Endothelial cell of umbilical vein (primary cell): ENCODE measurements around the gene TRAPPC11. TPM values are rescaled to one million over a fixed set of nuclear protein-coding genes. Genes with fewer than 3 reads are reported as not detected.

Source experiments
- BruUV-seq: library from RNA; stranded (reverse); fragments of 400-500 nt; replicated peaks from 2 replicates; lab custom pipeline; 2021; lab: Mats Ljungman, UMichigan
- CTCF ChIA-PET: fragments of 300-600, 350-600 bp; sonication (Branson Sonifier 250); formaldehyde crosslinking; loops from one replicate; lab custom pipeline; 2021; ENCODE audit warnings: antibody characterized with exemption, inconsistent platforms; lab: Charles Lee
- POLR2A ChIA-PET: fragments of 300-600, 350-600 bp; sonication (Branson Sonifier 250); formaldehyde crosslinking; loops from one replicate; lab custom pipeline; 2021; ENCODE audit warnings: antibody characterized with exemption, inconsistent platforms; lab: Charles Lee
- DNase-seq: peaks from one replicate; pipeline ENCODE4 v3.0.0-alpha.2; 2011; ENCODE audit warnings: low read depth, low spot score
- FAIRE-seq: peaks from 2 replicates; lab custom pipeline; 2011; peaks lifted over from hg19 to GRCh38; lab: Jason Lieb, UNC
- H2AFZ ChIP-seq: 2 replicates; pipeline ENCODE4 v1.6.0; 2012; ENCODE audit warnings: low read depth, low read length, control low read depth, inconsistent platforms
- H3K27ac ChIP-seq: 2 replicates; pipeline ENCODE4 v1.5.1; 2011; ENCODE audit warnings: low read depth, mild to moderate bottlenecking, control low read depth, low read length, moderate library complexity; ENCODE audit not compliant: insufficient read depth
- H3K27me3 ChIP-seq, 2 experiments: 2 replicates each; pipeline versions ENCODE4 v1.6.0 to v1.6.1; 2011; ENCODE audit warnings: low read length in 2 of 2, mixed read lengths in 1 of 2; ENCODE audit not compliant: control insufficient read depth in 2 of 2, insufficient read depth in 2 of 2
- H3K36me3 ChIP-seq, 2 experiments: 2 replicates in 1 of 2; 3 replicates in 1 of 2; pipeline ENCODE4 v1.5.1; 2011; ENCODE audit warnings: low read length in 2 of 2, mild to moderate bottlenecking in 1 of 2, moderate library complexity in 1 of 2; ENCODE audit not compliant: control insufficient read depth in 2 of 2, insufficient read depth in 2 of 2; ENCODE audit errors: extremely low read depth in 1 of 2
- H3K4me1 ChIP-seq: 3 replicates; pipeline ENCODE4 v1.5.1; 2011; ENCODE audit warnings: mild to moderate bottlenecking, low read length; ENCODE audit not compliant: control insufficient read depth, insufficient read depth; ENCODE audit errors: extremely low read depth
- H3K4me2 ChIP-seq: 2 replicates; pipeline ENCODE4 v1.6.1; 2011; ENCODE audit warnings: low read length, control low read depth, mixed read lengths; ENCODE audit not compliant: insufficient read depth
- H3K4me3 ChIP-seq, 3 experiments: fragments of 200-600 bp in 1 of 3; sonication (generic), shearing (Covaris generic) in 1 of 3; replicated peaks in 1 of 3; 2 replicates each; pipeline ENCODE4 v1.5.1; 2011 to 2016; ENCODE audit warnings: control low read depth in 3 of 3, low read length in 3 of 3, mild to moderate bottlenecking in 2 of 3, inconsistent platforms in 1 of 3, low read depth in 1 of 3, moderate library complexity in 1 of 3; ENCODE audit not compliant: insufficient read depth in 1 of 3
- H3K79me2 ChIP-seq: 2 replicates; pipeline ENCODE4 v1.6.0; 2012; ENCODE audit warnings: low read length, inconsistent platforms; ENCODE audit not compliant: control insufficient read depth, insufficient read depth
- H3K9ac ChIP-seq: replicated peaks from 2 replicates; pipeline ENCODE3; 2011; ENCODE audit warnings: low read length, control low read depth; ENCODE audit not compliant: insufficient read depth; ENCODE audit errors: extremely low read depth
- H3K9me1 ChIP-seq: replicated peaks from 3 replicates; pipeline ENCODE4 v1.6.0; 2011; ENCODE audit warnings: mild to moderate bottlenecking, low read length; ENCODE audit not compliant: control insufficient read depth, insufficient read depth; ENCODE audit errors: extremely low read depth
- H3K9me3 ChIP-seq: replicated peaks from 2 replicates; pipeline ENCODE4 v1.5.1; 2012; ENCODE audit warnings: low read length, inconsistent platforms; ENCODE audit not compliant: control insufficient read depth, insufficient read depth
- H4K20me1 ChIP-seq: replicated peaks from 2 replicates; pipeline ENCODE3; 2011; ENCODE audit warnings: mild to moderate bottlenecking, low read length; ENCODE audit not compliant: control insufficient read depth, insufficient read depth; ENCODE audit errors: extremely low read depth
- CTCF ChIP-seq, 2 donors: IDR thresholded peaks; 1 replicate in 1 of 2; 2 replicates in 1 of 2; pipeline ENCODE4 v1.5.1; 2011; ENCODE audit warnings: low read length in 2 of 2, mild to moderate bottlenecking in 2 of 2, moderate library complexity in 2 of 2, control low read depth in 1 of 2, inconsistent platforms in 1 of 2, low read depth in 1 of 2; ENCODE audit not compliant: insufficient read depth in 1 of 2; ENCODE audit errors: extremely low read depth in 1 of 2
- EZH2 ChIP-seq: IDR thresholded peaks from 2 replicates; pipeline ENCODE4 v1.6.1; 2012; ENCODE audit warnings: borderline replicate concordance, low read depth, mild to moderate bottlenecking, moderate library complexity, low read length, inconsistent platforms; ENCODE audit not compliant: severe bottlenecking
- FOS ChIP-seq: IDR thresholded peaks from 2 replicates; pipeline ENCODE4 v1.6.1; 2011; ENCODE audit warnings: mild to moderate bottlenecking, low read length, moderate library complexity, borderline replicate concordance; ENCODE audit not compliant: insufficient read depth
- GATA2 ChIP-seq: IDR thresholded peaks from 2 replicates; pipeline ENCODE4 v1.7.0; 2011; ENCODE audit warnings: low read depth, mild to moderate bottlenecking, moderate library complexity, mixed read lengths, low read length; ENCODE audit not compliant: insufficient read length, insufficient read depth
- JUN ChIP-seq: IDR thresholded peaks from 2 replicates; pipeline ENCODE4 v1.6.1; 2011; ENCODE audit warnings: borderline replicate concordance, low read depth; ENCODE audit not compliant: insufficient read length, insufficient read depth
- MAX ChIP-seq: IDR thresholded peaks from 2 replicates; pipeline ENCODE4 v1.6.1; 2011; ENCODE audit not compliant: insufficient read depth, insufficient read length
- MYC ChIP-seq: IDR thresholded peaks from one replicate; pipeline ENCODE4 v1.6.1; 2011; ENCODE audit warnings: mild to moderate bottlenecking, low read depth, low read length
- POLR2A ChIP-seq: IDR thresholded peaks from 2 replicates; pipeline ENCODE4 v1.6.1; 2012; ENCODE audit warnings: low read depth, mild to moderate bottlenecking, control low read depth, low read length
- POLR2AphosphoS5 ChIP-seq: IDR thresholded peaks from 2 replicates; pipeline ENCODE4 v1.6.1; 2012; ENCODE audit warnings: low read depth, mild to moderate bottlenecking, control low read depth, low read length, moderate library complexity; ENCODE audit not compliant: insufficient read depth
- dilution Hi-C: fragments of 300-500 bp; cut with MboI; formaldehyde crosslinking; loops from one replicate; pipeline ENCODE4 v1.15.0; 2019; ENCODE audit warnings: low sequenced_read_pairs; ENCODE audit not compliant: extremely low pct_ligation_motif_present
- intact Hi-C: fragments of 100-400 bp; cut with micrococcal nuclease; formaldehyde crosslinking; loops from one replicate; pipeline ENCODE4 v1.10.0; 2022
- polyA plus RNA-seq, 4 experiments: library from polyadenylated mRNA; depleted of rRNA in 3 of 4; stranded (reverse) in 3 of 4; unstranded in 1 of 4; fragments of >200 nt; gene quantifications; 2 replicates each; pipeline versions ENCODE4 v1.2.1 to v1.2.3, GENCODE V29; 2011 to 2012; ENCODE audit warnings: missing spikeins in 1 of 4
- total RNA-seq: library from RNA; stranded (reverse); gene quantifications from 2 replicates; pipeline ENCODE4 v1.2.3, GENCODE V29; 2021

The TRAPPC11 gene
- total and polyA plus RNA-seq, 2 donors (not counting 3 experiments of a cell fraction or from before 2014, with no cell fraction given): 21.2 to 32.1 TPM

GRCh38 chr4:183635321-183635720, 23.8 kb upstream of the TRAPPC11 start:
- no peaks in the 10 kb centered on the region for H3K36me3 ChIP-seq
- H3K4me3 ChIP-seq: no peak overlapping the region
- H3K79me2 ChIP-seq: no peaks in the 10 kb centered on the region
- H3K9me1 ChIP-seq: no peaks in the 10 kb centered on the region
- H2AFZ ChIP-seq: peak overlapping the region; percentile 12
- POLR2A ChIA-PET: no interaction called here
- no peak for TF ChIP-seq JUN
- TF ChIP-seq GATA2: no peak
- no peak for TF ChIP-seq MYC
- no peak for TF ChIP-seq CTCF (IDR thresholded peaks at IDR 0.05; ENCODE audit: extremely low read depth in 1 of 2, insufficient read depth in 1 of 2, low read depth in 1 of 2, low read length in 2 of 2)
- TF ChIP-seq MAX: no peak
- TF ChIP-seq EZH2: no peak
- TF ChIP-seq FOS: no peak
- no peak for TF ChIP-seq POLR2A
- TF ChIP-seq POLR2AphosphoS5: no peak
- no peaks in the 10 kb centered on the region for H3K27me3 ChIP-seq
- H3K4me2 ChIP-seq: no peak overlapping the region
- dilution Hi-C loops: no loop called here
- BruUV-seq: no TSS peak
- CTCF ChIA-PET: interaction anchor here (0.7 kb wide), 1 partner anchor 61 kb away, joined by 3 read pairs; no protein-coding TSS in a partner anchor
- no peak overlapping the region for H3K9ac ChIP-seq
- H3K9me3 ChIP-seq: no peaks in the 10 kb centered on the region
- peaks cover 11% of the 10 kb centered on the region for H3K4me1 ChIP-seq
- DNase-seq: no peak
- no peak overlapping the region for H3K27ac ChIP-seq
- no peak for FAIRE-seq
- no peaks in the 10 kb centered on the region for H4K20me1 ChIP-seq
- intact Hi-C loops: no loop called here
